ENCODE data around the gene VWA5A.

GRCh38 chr11:124085997-124086846 lies 29.0 kb upstream of the VWA5A start:
- TF ChIP-seq EZH2 (IDR thresholded peaks at IDR 0.05; ENCODE audit: insufficient read depth, low read length) (no peak), CTCF (IDR thresholded peaks at IDR 0.05; ENCODE audit: insufficient read depth, low read depth, low read length) (no peak)

Data from astrocyte (in vitro differentiated cells and primary cell).